Type B pancreatic cell (in vitro differentiated cells): ENCODE data around the gene VEPH1. TPM values are rescaled to one million over a fixed set of nuclear protein-coding genes. Genes with fewer than 3 reads are reported as not detected.

Experiments
- DNase-seq: peaks from one replicate; pipeline ENCODE4 v3.0.0; 2021; ENCODE audit warnings: mixed read lengths; ENCODE audit not compliant: unreplicated experiment; ENCODE audit errors: extremely low spot score
- H3K27ac Mint-ChIP-seq: 2 replicates; pipeline ENCODE4 v1.8.0; 2021; ENCODE audit warnings: mild to moderate bottlenecking, mixed read lengths
- H3K27me3 Mint-ChIP-seq: 2 replicates; pipeline ENCODE4 v1.8.0; 2021; ENCODE audit warnings: mixed read lengths
- H3K36me3 Mint-ChIP-seq: 2 replicates; pipeline ENCODE4 v1.8.0; 2021; ENCODE audit warnings: mixed read lengths
- H3K4me1 Mint-ChIP-seq: one replicate; pipeline ENCODE4 v1.8.0; 2021; ENCODE audit warnings: mixed read lengths; ENCODE audit not compliant: unreplicated experiment
- H3K4me3 Mint-ChIP-seq: 2 replicates; pipeline ENCODE4 v1.8.0; 2021; ENCODE audit warnings: mild to moderate bottlenecking, mixed read lengths
- H3K9me3 Mint-ChIP-seq: 2 replicates; pipeline ENCODE4 v1.8.0; 2021; ENCODE audit warnings: mixed read lengths
- CTCF ChIP-seq: fragments of 200-600 bp; sonication (generic); conservative IDR thresholded peaks from 2 replicates; pipeline ENCODE4 v1.5.0; 2021; ENCODE audit warnings: antibody characterized with exemption, mild to moderate bottlenecking
- total RNA-seq: library from RNA; stranded (reverse); gene quantifications from 2 replicates; pipeline ENCODE4 v1.2.1, GENCODE V29; 2021; ENCODE audit warnings: low replicate concordance

Gene VEPH1
- total RNA-seq, 1 donor from 2014 or later, result 5.9 TPM

DNA sequence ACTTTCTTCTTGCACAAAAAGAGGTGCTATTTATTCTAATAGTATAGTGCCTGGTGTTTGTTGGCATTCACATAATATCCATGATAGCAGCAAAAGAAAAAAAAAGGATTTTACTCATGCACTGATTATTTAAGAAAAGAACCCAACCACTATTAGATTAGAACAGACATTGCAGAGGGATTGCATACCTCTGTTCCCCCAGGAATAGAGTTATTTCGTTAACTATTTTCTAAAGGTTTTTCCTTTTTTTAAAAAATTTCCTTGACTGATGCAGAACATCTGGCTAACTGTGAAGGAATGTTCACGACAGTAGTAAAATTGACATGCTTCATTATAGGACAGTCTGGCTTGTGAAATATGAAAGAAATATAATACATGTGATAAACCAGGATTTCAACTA, 203.1 kb downstream of the VEPH1 start:
- no peak for TF ChIP-seq CTCF
- no peaks in the 10 kb centered on the region for H3K9me3 Mint-ChIP-seq
- H3K27ac Mint-ChIP-seq, result no peak overlapping the region
- H3K27me3 Mint-ChIP-seq, result no peaks in the 10 kb centered on the region
- no peak for DNase-seq
- H3K36me3 Mint-ChIP-seq, result no peaks in the 10 kb centered on the region
- no peaks in the 10 kb centered on the region for H3K4me1 Mint-ChIP-seq
- H3K4me3 Mint-ChIP-seq, result no peak overlapping the region

GRCh38 chr3:157297328-157297915, 205.8 kb downstream of the VEPH1 start:
- TF ChIP-seq CTCF, result no peak
- H3K9me3 Mint-ChIP-seq, result no peaks in the 10 kb centered on the region
- peaks cover 11% of the 10 kb centered on the region for H3K4me1 Mint-ChIP-seq
- H3K27ac Mint-ChIP-seq, result no peak overlapping the region
- no peak overlapping the region for H3K4me3 Mint-ChIP-seq
- no peak for DNase-seq
- H3K27me3 Mint-ChIP-seq, result no peaks in the 10 kb centered on the region
- no peaks in the 10 kb centered on the region for H3K36me3 Mint-ChIP-seq

DNA sequence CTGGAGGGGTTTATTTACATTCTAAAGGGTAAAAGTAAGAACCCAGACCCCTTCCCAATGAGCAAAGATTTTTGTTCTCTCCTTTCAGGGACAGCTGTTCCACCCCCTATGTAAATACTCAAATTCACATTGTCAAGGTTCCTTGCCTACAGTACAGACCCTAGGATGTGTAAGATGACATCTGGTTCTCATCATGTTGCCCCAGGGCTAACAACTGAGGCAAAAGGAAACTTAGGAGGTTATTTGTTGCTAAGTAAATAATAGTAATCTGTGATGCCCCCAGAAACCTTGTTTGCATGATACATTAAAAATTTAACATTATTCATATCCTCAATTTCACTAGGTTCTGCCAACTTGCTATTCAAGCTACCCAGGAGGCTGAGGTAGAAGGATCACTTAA, 208.3 kb downstream of the VEPH1 start:
- H3K36me3 Mint-ChIP-seq, result no peaks in the 10 kb centered on the region
- no peaks in the 10 kb centered on the region for H3K9me3 Mint-ChIP-seq
- H3K4me1 Mint-ChIP-seq, result peaks cover 18% of the 10 kb centered on the region
- DNase-seq, result no peak
- H3K27me3 Mint-ChIP-seq, result no peaks in the 10 kb centered on the region
- no peak overlapping the region for H3K27ac Mint-ChIP-seq
- no peak for TF ChIP-seq CTCF
- H3K4me3 Mint-ChIP-seq, result no peak overlapping the region

DNA sequence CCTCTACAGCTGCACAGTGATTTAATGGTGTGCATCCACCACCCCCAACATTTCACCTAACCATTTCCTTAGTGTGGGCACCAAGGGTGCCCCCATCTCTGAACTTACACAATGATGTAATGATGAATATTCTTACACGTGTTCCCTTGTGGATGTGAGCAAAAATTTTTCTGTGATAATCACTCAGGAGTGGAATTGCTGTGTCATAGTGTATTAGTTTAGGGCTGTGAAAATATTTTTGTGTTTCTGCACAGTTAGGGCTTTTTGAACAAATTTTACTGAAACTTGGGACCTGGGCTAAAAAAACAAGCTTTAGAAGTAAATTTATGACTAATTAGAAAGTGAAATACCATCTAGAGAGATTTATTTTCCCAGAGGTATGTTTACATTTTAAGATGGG, 208.7 kb downstream of the VEPH1 start:
- H3K27ac Mint-ChIP-seq, result no peak overlapping the region
- no peak overlapping the region for H3K4me3 Mint-ChIP-seq
- no peaks in the 10 kb centered on the region for H3K27me3 Mint-ChIP-seq
- H3K4me1 Mint-ChIP-seq, result peaks cover 18% of the 10 kb centered on the region
- no peaks in the 10 kb centered on the region for H3K9me3 Mint-ChIP-seq
- no peak for DNase-seq
- H3K36me3 Mint-ChIP-seq, result no peaks in the 10 kb centered on the region
- TF ChIP-seq CTCF, result no peak

GRCh38 chr3:157290766-157291165, 212.4 kb downstream of the VEPH1 start:
- Mint-ChIP-seq H3K9me3 (no peaks in the 10 kb centered on the region), H3K27ac (no peak overlapping the region), H3K36me3 (no peaks in the 10 kb centered on the region), H3K4me3 (no peak overlapping the region), H3K4me1 (peaks cover 18% of the 10 kb centered on the region), H3K27me3 (no peaks in the 10 kb centered on the region)
- TF ChIP-seq CTCF, result no peak
- no peak for DNase-seq

GRCh38 chr3:157285966-157286365, 217.2 kb downstream of the VEPH1 start:
- no peak for DNase-seq
- Mint-ChIP-seq H3K27me3 (no peaks in the 10 kb centered on the region), H3K27ac (no peak overlapping the region), H3K9me3 (no peaks in the 10 kb centered on the region), H3K36me3 (no peaks in the 10 kb centered on the region), H3K4me3 (no peak overlapping the region), H3K4me1 (peaks cover 12% of the 10 kb centered on the region)
- no peak for TF ChIP-seq CTCF
